ENCODE measurements around the gene CIDEA. TPM values are rescaled to one million over a fixed set of nuclear protein-coding genes. Genes with fewer than 3 reads are reported as not detected.

CIDEA gene
- total and polyA plus RNA-seq, 9 of the 15 experiments (the other 6 are each of a cell fraction or from before 2014, with no cell fraction given) = not detected

DNA sequence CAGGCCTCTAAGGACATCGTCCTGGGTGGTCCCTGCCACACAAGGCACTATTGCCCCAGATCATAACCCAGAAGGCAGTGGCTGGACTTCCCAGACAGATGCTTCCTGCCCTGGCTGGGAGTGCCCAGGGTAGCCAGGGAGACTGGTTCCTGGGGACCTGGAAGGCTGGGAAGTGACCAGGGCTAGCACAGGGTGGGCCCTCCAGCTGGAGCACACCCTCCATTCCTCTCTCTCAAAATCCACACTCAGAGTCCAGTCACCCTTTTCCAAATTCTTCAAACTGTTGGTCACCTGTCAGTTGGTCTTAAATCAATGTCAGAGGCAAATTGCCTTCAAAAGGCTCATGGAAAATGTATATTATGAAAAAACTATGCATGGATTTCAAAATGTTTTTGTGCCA, 42.3 kb downstream of the CIDEA start (continued):
- TF ChIP-seq, protein P1, sequence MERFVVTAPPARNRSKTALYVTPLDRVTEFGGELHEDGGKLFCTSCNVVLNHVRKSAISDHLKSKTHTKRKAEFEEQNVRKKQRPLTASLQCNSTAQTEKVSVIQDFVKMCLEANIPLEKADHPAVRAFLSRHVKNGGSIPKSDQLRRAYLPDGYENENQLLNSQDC (CRISPR knock-in tag; IDR thresholded peaks at IDR 0.05) = no peak
- TF ChIP-seq E2F3 (CRISPR knock-in tag; IDR thresholded peaks at IDR 0.05) (no peak), ZNF77 (CRISPR knock-in tag; IDR thresholded peaks at IDR 0.05) (no peak), CTBP1 (IDR thresholded peaks at IDR 0.05; ENCODE audit: borderline replicate concordance) (no peak), ZBTB7A (IDR thresholded peaks at IDR 0.05; ENCODE audit: borderline replicate concordance, control insufficient read depth, low read depth, low read length) (0 out of 2 replicates have a peak, but pooled peaks have one; percentile 17)
- TF ChIP-seq, protein P2, sequence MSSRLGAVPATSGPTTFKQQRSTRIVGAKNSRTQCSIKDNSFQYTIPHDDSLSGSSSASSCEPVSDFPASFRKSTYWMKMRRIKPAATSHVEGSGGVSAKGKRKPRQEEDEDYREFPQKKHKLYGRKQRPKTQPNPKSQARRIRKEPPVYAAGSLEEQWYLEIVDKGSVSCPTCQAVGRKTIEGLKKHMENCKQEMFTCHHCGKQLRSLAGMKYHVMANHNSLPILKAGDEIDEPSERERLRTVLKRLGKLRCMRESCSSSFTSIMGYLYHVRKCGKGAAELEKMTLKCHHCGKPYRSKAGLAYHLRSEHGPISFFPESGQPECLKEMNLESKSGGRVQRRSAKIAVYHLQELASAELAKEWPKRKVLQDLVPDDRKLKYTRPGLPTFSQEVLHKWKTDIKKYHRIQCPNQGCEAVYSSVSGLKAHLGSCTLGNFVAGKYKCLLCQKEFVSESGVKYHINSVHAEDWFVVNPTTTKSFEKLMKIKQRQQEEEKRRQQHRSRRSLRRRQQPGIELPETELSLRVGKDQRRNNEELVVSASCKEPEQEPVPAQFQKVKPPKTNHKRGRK (tag; IDR thresholded peaks at IDR 0.05) = no peak

DNA sequence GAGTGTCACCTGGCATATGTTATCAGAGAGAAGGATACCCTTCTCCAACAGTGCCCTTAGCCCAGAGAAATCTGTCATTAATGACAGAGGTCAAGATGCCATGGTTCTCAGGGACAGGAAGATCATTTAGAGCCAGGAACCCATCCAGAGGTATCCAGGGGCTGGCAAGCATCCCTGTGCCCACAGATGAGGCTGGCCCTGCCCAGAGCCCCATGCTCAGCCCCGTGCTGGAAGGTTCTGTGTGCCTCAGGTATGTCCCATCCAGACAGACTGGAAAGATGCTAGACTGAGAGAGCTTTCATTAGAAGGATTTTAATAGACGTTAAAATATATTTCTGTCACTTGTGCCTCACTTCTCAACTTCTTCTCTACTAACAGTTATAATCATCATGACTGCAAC, 45.7 kb downstream of the CIDEA start:
- FAIRE-seq (no peak), ATAC-seq (no peak), DNase-seq (ENCODE audit: extremely low read depth in 1 of 4, low spot score in 3 of 4) (no peak)
- Histone ChIP-seq H3K4me3 (no peak overlapping the region), H3K27me3 (ENCODE audit: control insufficient read depth in 2 of 2, insufficient read depth in 2 of 2, low read length in 2 of 2) (no peaks in the 10 kb centered on the region), H3K4me2 (ENCODE audit: insufficient read depth, low read length) (no peak overlapping the region), H3K4me1 (replicated peaks in 1 of 2; ENCODE audit: control insufficient read depth in 2 of 2, insufficient read depth in 2 of 2, low read length in 2 of 2) (peaks cover 45% of the 10 kb centered on the region in 2 experiments), H3K36me3 (ENCODE audit: control insufficient read depth, insufficient read depth, low read length) (no peaks in the 10 kb centered on the region), H3K79me2 (ENCODE audit: control insufficient read depth, insufficient read depth, low read length) (no peaks in the 10 kb centered on the region), H3K9me1 (ENCODE audit: control insufficient read depth, insufficient read depth, low read length) (peaks cover 4% of the 10 kb centered on the region), H2AFZ (ENCODE audit: low read depth, low read length) (no peak overlapping the region), H3K9me3 (replicated peaks; ENCODE audit: control insufficient read depth, insufficient read depth, low read depth, low read length) (no peaks in the 10 kb centered on the region), H3K27ac (ENCODE audit: extremely low read depth, low read depth, low read length) (no peak overlapping the region), H4K20me1 (replicated peaks; ENCODE audit: control insufficient read depth, insufficient read depth, low read length) (no peaks in the 10 kb centered on the region), H3K9ac (ENCODE audit: insufficient read depth in 1 of 2, low read depth in 2 of 2, low read length in 2 of 2) (no peak overlapping the region)
- in situ Hi-C loops (cut with MboI) (no loop called here), intact Hi-C loops (cut with micrococcal nuclease) (loop anchor here (5.0 kb wide), 1 partner anchor 77 kb away; the partner anchor contains the start of gene AFG3L2)
- 45% methylated on average over 2 of the region's 2 CpGs for WGBS (ENCODE audit: insufficient coverage, low coverage, missing lambda C conversion rate)
- ChIA-PET POLR2A (interaction anchor here (0.7 to 1.2 kb wide), 4 partner anchors 13 to 640 kb away, joined by 3 to 6 read pairs (median 4); no protein-coding TSS in a partner anchor), CTCF (ENCODE audit: low intra/inter-chr PET ratio) (no interaction called here)
- no TSS peak for BruUV-seq (replicated peaks)
- TF ChIP-seq MAZ (CRISPR knock-in tag; conservative IDR thresholded peaks at IDR 0.05 in 1 of 2, IDR thresholded peaks at IDR 0.05 in 1 of 2) = no peak
- no peak for TF ChIP-seq SRSF1 (IDR thresholded peaks at IDR 0.05; ENCODE audit: low read depth, low read length)
- TF ChIP-seq ILF3 (IDR thresholded peaks at IDR 0.05; ENCODE audit: borderline replicate concordance) = no peak
- TF ChIP-seq KHSRP (IDR thresholded peaks at IDR 0.05) = no peak
- TF ChIP-seq, protein P3, sequence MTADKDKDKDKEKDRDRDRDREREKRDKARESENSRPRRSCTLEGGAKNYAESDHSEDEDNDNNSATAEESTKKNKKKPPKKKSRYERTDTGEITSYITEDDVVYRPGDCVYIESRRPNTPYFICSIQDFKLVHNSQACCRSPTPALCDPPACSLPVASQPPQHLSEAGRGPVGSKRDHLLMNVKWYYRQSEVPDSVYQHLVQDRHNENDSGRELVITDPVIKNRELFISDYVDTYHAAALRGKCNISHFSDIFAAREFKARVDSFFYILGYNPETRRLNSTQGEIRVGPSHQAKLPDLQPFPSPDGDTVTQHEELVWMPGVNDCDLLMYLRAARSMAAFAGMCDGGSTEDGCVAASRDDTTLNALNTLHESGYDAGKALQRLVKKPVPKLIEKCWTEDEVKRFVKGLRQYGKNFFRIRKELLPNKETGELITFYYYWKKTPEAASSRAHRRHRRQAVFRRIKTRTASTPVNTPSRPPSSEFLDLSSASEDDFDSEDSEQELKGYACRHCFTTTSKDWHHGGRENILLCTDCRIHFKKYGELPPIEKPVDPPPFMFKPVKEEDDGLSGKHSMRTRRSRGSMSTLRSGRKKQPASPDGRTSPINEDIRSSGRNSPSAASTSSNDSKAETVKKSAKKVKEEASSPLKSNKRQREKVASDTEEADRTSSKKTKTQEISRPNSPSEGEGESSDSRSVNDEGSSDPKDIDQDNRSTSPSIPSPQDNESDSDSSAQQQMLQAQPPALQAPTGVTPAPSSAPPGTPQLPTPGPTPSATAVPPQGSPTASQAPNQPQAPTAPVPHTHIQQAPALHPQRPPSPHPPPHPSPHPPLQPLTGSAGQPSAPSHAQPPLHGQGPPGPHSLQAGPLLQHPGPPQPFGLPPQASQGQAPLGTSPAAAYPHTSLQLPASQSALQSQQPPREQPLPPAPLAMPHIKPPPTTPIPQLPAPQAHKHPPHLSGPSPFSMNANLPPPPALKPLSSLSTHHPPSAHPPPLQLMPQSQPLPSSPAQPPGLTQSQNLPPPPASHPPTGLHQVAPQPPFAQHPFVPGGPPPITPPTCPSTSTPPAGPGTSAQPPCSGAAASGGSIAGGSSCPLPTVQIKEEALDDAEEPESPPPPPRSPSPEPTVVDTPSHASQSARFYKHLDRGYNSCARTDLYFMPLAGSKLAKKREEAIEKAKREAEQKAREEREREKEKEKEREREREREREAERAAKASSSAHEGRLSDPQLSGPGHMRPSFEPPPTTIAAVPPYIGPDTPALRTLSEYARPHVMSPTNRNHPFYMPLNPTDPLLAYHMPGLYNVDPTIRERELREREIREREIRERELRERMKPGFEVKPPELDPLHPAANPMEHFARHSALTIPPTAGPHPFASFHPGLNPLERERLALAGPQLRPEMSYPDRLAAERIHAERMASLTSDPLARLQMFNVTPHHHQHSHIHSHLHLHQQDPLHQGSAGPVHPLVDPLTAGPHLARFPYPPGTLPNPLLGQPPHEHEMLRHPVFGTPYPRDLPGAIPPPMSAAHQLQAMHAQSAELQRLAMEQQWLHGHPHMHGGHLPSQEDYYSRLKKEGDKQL (CRISPR knock-in tag; IDR thresholded peaks at IDR 0.05; ENCODE audit: borderline replicate concordance) = no peak
- TF ChIP-seq, protein P4, sequence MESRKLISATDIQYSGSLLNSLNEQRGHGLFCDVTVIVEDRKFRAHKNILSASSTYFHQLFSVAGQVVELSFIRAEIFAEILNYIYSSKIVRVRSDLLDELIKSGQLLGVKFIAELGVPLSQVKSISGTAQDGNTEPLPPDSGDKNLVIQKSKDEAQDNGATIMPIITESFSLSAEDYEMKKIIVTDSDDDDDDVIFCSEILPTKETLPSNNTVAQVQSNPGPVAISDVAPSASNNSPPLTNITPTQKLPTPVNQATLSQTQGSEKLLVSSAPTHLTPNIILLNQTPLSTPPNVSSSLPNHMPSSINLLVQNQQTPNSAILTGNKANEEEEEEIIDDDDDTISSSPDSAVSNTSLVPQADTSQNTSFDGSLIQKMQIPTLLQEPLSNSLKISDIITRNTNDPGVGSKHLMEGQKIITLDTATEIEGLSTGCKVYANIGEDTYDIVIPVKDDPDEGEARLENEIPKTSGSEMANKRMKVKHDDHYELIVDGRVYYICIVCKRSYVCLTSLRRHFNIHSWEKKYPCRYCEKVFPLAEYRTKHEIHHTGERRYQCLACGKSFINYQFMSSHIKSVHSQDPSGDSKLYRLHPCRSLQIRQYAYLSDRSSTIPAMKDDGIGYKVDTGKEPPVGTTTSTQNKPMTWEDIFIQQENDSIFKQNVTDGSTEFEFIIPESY (CRISPR knock-in tag; IDR thresholded peaks at IDR 0.05) = no peak

Measured in K562 (cell line).